ENCODE data around the gene PCCA. TPM values are rescaled to one million over a fixed set of nuclear protein-coding genes. Genes with fewer than 3 reads are reported as not detected.

Gene PCCA
- total RNA-seq, 5 donors from 2014 or later (not counting 1 experiment from before 2014, with no cell fraction given), result 7.6 to 16.8 (median 10.2) TPM

- Histone ChIP-seq H3K27ac (ENCODE audit: low read length) (no peak overlapping the region), H3K36me3 (ENCODE audit: control insufficient read depth in 2 of 2, extremely low read depth in 1 of 2, insufficient read depth in 1 of 2, low read length in 1 of 2) (peaks cover 0 to 3% of the 10 kb centered on the region in 2 donors), H3K27me3 (replicated peaks in 1 of 2; ENCODE audit: control insufficient read depth in 2 of 2, extremely low read depth in 1 of 2, insufficient read depth in 2 of 2, low read length in 1 of 2) (no peaks in the 10 kb centered on the region), H3K9me3 (no peaks in the 10 kb centered on the region), H3K4me1 (ENCODE audit: control insufficient read depth in 1 of 2, extremely low read depth in 1 of 2, insufficient read depth in 2 of 2, low read length in 2 of 2) (peaks cover 0 to 14% of the 10 kb centered on the region in 2 experiments), H3K4me3 (ENCODE audit: control insufficient read depth in 1 of 2, extremely low read depth in 1 of 2, low read length in 1 of 2) (no peak overlapping the region)
- ATAC-seq (replicated peaks in 1 of 4), result no peak
- no peak for DNase-seq
- H3K27ac Mint-ChIP-seq, result no peak overlapping the region
- ChIA-PET CTCF (no interaction called here), POLR2A (no interaction called here)
- H3K36me3 Mint-ChIP-seq, result peaks cover 47% of the 10 kb centered on the region
- WGBS (ENCODE audit: insufficient coverage), result 95% methylated on average over 11 of the region's 14 CpGs
- H3K4me3 Mint-ChIP-seq, result no peak overlapping the region
- no peaks in the 10 kb centered on the region for H3K27me3 Mint-ChIP-seq
- peaks cover 12 to 15% (median 12%) of the 10 kb centered on the region in 3 donors for H3K4me1 Mint-ChIP-seq
- peaks cover 0 to 2% (median 0%) of the 10 kb centered on the region in 3 donors for H3K9me3 Mint-ChIP-seq
Measured at GRCh38 chr13:100532836-100533435, 444.0 kb downstream of the PCCA start.

- Histone ChIP-seq H3K36me3 (ENCODE audit: control insufficient read depth in 2 of 2, extremely low read depth in 1 of 2, insufficient read depth in 1 of 2, low read length in 1 of 2) (peaks cover 0 to 3% of the 10 kb centered on the region in 2 donors), H3K4me3 (ENCODE audit: control insufficient read depth in 1 of 2, extremely low read depth in 1 of 2, low read length in 1 of 2) (no peak overlapping the region), H3K9me3 (no peaks in the 10 kb centered on the region), H3K27ac (ENCODE audit: low read length) (no peak overlapping the region), H3K4me1 (ENCODE audit: control insufficient read depth in 1 of 2, extremely low read depth in 1 of 2, insufficient read depth in 2 of 2, low read length in 2 of 2) (peaks cover 0 to 16% of the 10 kb centered on the region in 2 experiments), H3K27me3 (replicated peaks in 1 of 2; ENCODE audit: control insufficient read depth in 2 of 2, extremely low read depth in 1 of 2, insufficient read depth in 2 of 2, low read length in 1 of 2) (no peaks in the 10 kb centered on the region)
- POLR2A ChIA-PET, result no interaction called here
- peaks cover 40% of the 10 kb centered on the region for H3K36me3 Mint-ChIP-seq
- H3K4me3 Mint-ChIP-seq, result no peak overlapping the region
- H3K4me1 Mint-ChIP-seq, result peaks cover 19 to 22% (median 19%) of the 10 kb centered on the region in 3 donors
- no peak overlapping the region for H3K27ac Mint-ChIP-seq
- CTCF ChIA-PET, result no interaction called here
- H3K9me3 Mint-ChIP-seq, result peaks cover 0 to 2% (median 0%) of the 10 kb centered on the region in 3 donors
- WGBS (ENCODE audit: insufficient coverage), result 97% methylated on average over 16 of the region's 19 CpGs
- ATAC-seq (replicated peaks in 1 of 4) (no peak), DNase-seq (no peak)
- H3K27me3 Mint-ChIP-seq, result no peaks in the 10 kb centered on the region
Measured at GRCh38 chr13:100533588-100534041, 444.7 kb downstream of the PCCA start.

GRCh38 chr13:100534147-100534843, 445.4 kb downstream of the PCCA start:
- no peak overlapping the region for H3K27ac ChIP-seq (ENCODE audit: low read length)
- Mint-ChIP-seq H3K27ac (no peak overlapping the region), H3K27me3 (no peaks in the 10 kb centered on the region), H3K36me3 (peaks cover 34% of the 10 kb centered on the region), H3K9me3 (peaks cover 0 to 2% (median 0%) of the 10 kb centered on the region in 3 donors), H3K4me3 (no peak overlapping the region), H3K4me1 (peaks cover 26 to 29% (median 26%) of the 10 kb centered on the region in 3 donors)
- ATAC-seq (replicated peaks in 1 of 4) (no peak), DNase-seq (no peak)
- H3K36me3 ChIP-seq (ENCODE audit: control insufficient read depth in 2 of 2, extremely low read depth in 1 of 2, insufficient read depth in 1 of 2, low read length in 1 of 2), result peaks cover 0 to 3% of the 10 kb centered on the region in 2 donors
- ChIA-PET CTCF (no interaction called here), POLR2A (no interaction called here)
- WGBS (ENCODE audit: insufficient coverage), result 92% methylated on average over 12 of the region's 13 CpGs
- H3K9me3 ChIP-seq, result no peaks in the 10 kb centered on the region
- H3K4me1 ChIP-seq (ENCODE audit: control insufficient read depth in 1 of 2, extremely low read depth in 1 of 2, insufficient read depth in 2 of 2, low read length in 2 of 2), result peaks cover 0 to 16% of the 10 kb centered on the region in 2 experiments
- no peak overlapping the region for H3K4me3 ChIP-seq (ENCODE audit: control insufficient read depth in 1 of 2, extremely low read depth in 1 of 2, low read length in 1 of 2)
- no peaks in the 10 kb centered on the region for H3K27me3 ChIP-seq (replicated peaks in 1 of 2; ENCODE audit: control insufficient read depth in 2 of 2, extremely low read depth in 1 of 2, insufficient read depth in 2 of 2, low read length in 1 of 2)

GRCh38 chr13:100534911-100535310, 446.0 kb downstream of the PCCA start:
- Mint-ChIP-seq H3K27me3 (no peaks in the 10 kb centered on the region), H3K4me1 (peaks cover 28 to 32% (median 28%) of the 10 kb centered on the region in 3 donors), H3K36me3 (peaks cover 29% of the 10 kb centered on the region), H3K9me3 (peaks cover 0 to 2% (median 0%) of the 10 kb centered on the region in 3 donors), H3K27ac (no peak overlapping the region), H3K4me3 (no peak overlapping the region)
- ChIA-PET CTCF (no interaction called here), POLR2A (no interaction called here)
- 92% methylated on average over 6 of the region's 6 CpGs for WGBS (ENCODE audit: insufficient coverage)
- ATAC-seq (replicated peaks in 1 of 4) (no peak), DNase-seq (no peak)
- no peak overlapping the region for H3K4me3 ChIP-seq (ENCODE audit: control insufficient read depth in 1 of 2, extremely low read depth in 1 of 2, low read length in 1 of 2)
- peaks cover 0 to 3% of the 10 kb centered on the region in 2 donors for H3K36me3 ChIP-seq (ENCODE audit: control insufficient read depth in 2 of 2, extremely low read depth in 1 of 2, insufficient read depth in 1 of 2, low read length in 1 of 2)
- H3K27ac ChIP-seq (ENCODE audit: low read length), result no peak overlapping the region
- H3K4me1 ChIP-seq (ENCODE audit: control insufficient read depth in 1 of 2, extremely low read depth in 1 of 2, insufficient read depth in 2 of 2, low read length in 2 of 2), result peaks cover 0 to 16% of the 10 kb centered on the region in 2 experiments
- no peaks in the 10 kb centered on the region for H3K27me3 ChIP-seq (replicated peaks in 1 of 2; ENCODE audit: control insufficient read depth in 2 of 2, extremely low read depth in 1 of 2, insufficient read depth in 2 of 2, low read length in 1 of 2)
- H3K9me3 ChIP-seq, result no peaks in the 10 kb centered on the region

- no peaks in the 10 kb centered on the region for H3K27me3 Mint-ChIP-seq
- no peak for ATAC-seq (replicated peaks in 1 of 4)
- H3K27ac Mint-ChIP-seq, result no peak overlapping the region
- Histone ChIP-seq H3K27me3 (replicated peaks in 1 of 2; ENCODE audit: control insufficient read depth in 2 of 2, extremely low read depth in 1 of 2, insufficient read depth in 2 of 2, low read length in 1 of 2) (no peaks in the 10 kb centered on the region), H3K9me3 (no peaks in the 10 kb centered on the region), H3K36me3 (ENCODE audit: control insufficient read depth in 2 of 2, extremely low read depth in 1 of 2, insufficient read depth in 1 of 2, low read length in 1 of 2) (peaks cover 0 to 3% of the 10 kb centered on the region in 2 donors), H3K4me1 (ENCODE audit: control insufficient read depth in 1 of 2, extremely low read depth in 1 of 2, insufficient read depth in 2 of 2, low read length in 2 of 2) (peaks cover 0 to 16% of the 10 kb centered on the region in 2 experiments), H3K4me3 (ENCODE audit: control insufficient read depth in 1 of 2, extremely low read depth in 1 of 2, low read length in 1 of 2) (no peak overlapping the region), H3K27ac (ENCODE audit: low read length) (no peak overlapping the region)
- peaks cover 0 to 2% (median 0%) of the 10 kb centered on the region in 3 donors for H3K9me3 Mint-ChIP-seq
- H3K36me3 Mint-ChIP-seq, result peaks cover 27% of the 10 kb centered on the region
- WGBS (ENCODE audit: insufficient coverage), result 98% methylated on average over 10 of the region's 16 CpGs
- no peak overlapping the region for H3K4me3 Mint-ChIP-seq
- CTCF ChIA-PET, result no interaction called here
- no peak for DNase-seq
- POLR2A ChIA-PET, result no interaction called here
- peaks cover 28 to 38% (median 30%) of the 10 kb centered on the region in 3 donors for H3K4me1 Mint-ChIP-seq
Measured at GRCh38 chr13:100535426-100536135, 446.7 kb downstream of the PCCA start.

GRCh38 chr13:100536643-100537180, 447.8 kb downstream of the PCCA start:
- no peaks in the 10 kb centered on the region for H3K9me3 Mint-ChIP-seq
- peak overlapping the region in 1 of 3 donors; percentile 59 for H3K4me3 Mint-ChIP-seq
- no peak overlapping the region for H3K27ac Mint-ChIP-seq
- H3K4me1 ChIP-seq (ENCODE audit: control insufficient read depth in 1 of 2, extremely low read depth in 1 of 2, insufficient read depth in 2 of 2, low read length in 2 of 2), result peaks cover 0 to 16% of the 10 kb centered on the region in 2 experiments
- POLR2A ChIA-PET, result interaction anchor here in 1 of 2 donors (0.5 kb wide), 1 partner anchor 539 kb away, joined by 8 read pairs; no protein-coding TSS in a partner anchor
- no peak for DNase-seq
- H3K36me3 ChIP-seq (ENCODE audit: control insufficient read depth in 2 of 2, extremely low read depth in 1 of 2, insufficient read depth in 1 of 2, low read length in 1 of 2), result peaks cover 0 to 3% of the 10 kb centered on the region in 2 donors
- no peak overlapping the region for H3K4me3 ChIP-seq (ENCODE audit: control insufficient read depth in 1 of 2, extremely low read depth in 1 of 2, low read length in 1 of 2)
- ATAC-seq (replicated peaks in 1 of 4), result no peak
- H3K4me1 Mint-ChIP-seq, result peaks cover 28 to 38% (median 31%) of the 10 kb centered on the region in 3 donors
- no peaks in the 10 kb centered on the region for H3K9me3 ChIP-seq
- H3K27ac ChIP-seq (ENCODE audit: low read length), result no peak overlapping the region
- no peaks in the 10 kb centered on the region for H3K27me3 ChIP-seq (replicated peaks in 1 of 2; ENCODE audit: control insufficient read depth in 2 of 2, extremely low read depth in 1 of 2, insufficient read depth in 2 of 2, low read length in 1 of 2)
- 96% methylated on average over 12 of the region's 13 CpGs for WGBS (ENCODE audit: insufficient coverage)
- CTCF ChIA-PET, result no interaction called here
- H3K27me3 Mint-ChIP-seq, result no peaks in the 10 kb centered on the region
- peaks cover 26% of the 10 kb centered on the region for H3K36me3 Mint-ChIP-seq

Measured in T-cell (primary cell).